Chondrocyte (in vitro differentiated cells): ENCODE results near the gene ELOB. TPM values are rescaled to one million over a fixed set of nuclear protein-coding genes. Genes with fewer than 3 reads are reported as not detected.
"Not testable (repeated sequence)": the region's sequence is repeated elsewhere in the genome, so short reads cannot be mapped to it uniquely, and the experiment has no call there.

Source experiments
- DNase-seq: peaks from one replicate; pipeline ENCODE4 v3.0.0; 2021; ENCODE audit warnings: mixed read lengths, low spot score
- H3K27ac Mint-ChIP-seq: one replicate; pipeline ENCODE4 v1.8.0; 2021; ENCODE audit warnings: mild to moderate bottlenecking, moderate library complexity, mixed read lengths; ENCODE audit not compliant: unreplicated experiment
- H3K27me3 Mint-ChIP-seq: 2 replicates; pipeline ENCODE4 v1.8.0; 2021; ENCODE audit warnings: low read depth, mixed read lengths
- H3K36me3 Mint-ChIP-seq: 2 replicates; pipeline ENCODE4 v1.8.0; 2021; ENCODE audit warnings: low read depth, mixed read lengths
- H3K4me1 Mint-ChIP-seq: 2 replicates; pipeline ENCODE4 v1.8.0; 2021; ENCODE audit warnings: low read depth, mild to moderate bottlenecking, mixed read lengths
- H3K4me3 Mint-ChIP-seq: one replicate; pipeline ENCODE4 v1.8.0; 2021; ENCODE audit warnings: mild to moderate bottlenecking, moderate library complexity, mixed read lengths; ENCODE audit not compliant: unreplicated experiment
- H3K9me3 Mint-ChIP-seq: 2 replicates; pipeline ENCODE4 v1.8.0; 2021; ENCODE audit warnings: low read depth, mixed read lengths
- total RNA-seq: library from RNA; stranded (reverse); gene quantifications from 3 replicates; pipeline ENCODE4 v1.2.1, GENCODE V29; 2021
- TF ChIP-seq, protein P1 (sequence below): fragments of 200-600 bp; sonication (generic); IDR thresholded peaks from 2 replicates; pipeline ENCODE4 v1.5.0; 2021; ENCODE audit warnings: antibody characterized with exemption, mild to moderate bottlenecking, moderate library complexity

The ELOB gene
- total RNA-seq, 1 donor from 2014 or later: 205 TPM

DNA sequence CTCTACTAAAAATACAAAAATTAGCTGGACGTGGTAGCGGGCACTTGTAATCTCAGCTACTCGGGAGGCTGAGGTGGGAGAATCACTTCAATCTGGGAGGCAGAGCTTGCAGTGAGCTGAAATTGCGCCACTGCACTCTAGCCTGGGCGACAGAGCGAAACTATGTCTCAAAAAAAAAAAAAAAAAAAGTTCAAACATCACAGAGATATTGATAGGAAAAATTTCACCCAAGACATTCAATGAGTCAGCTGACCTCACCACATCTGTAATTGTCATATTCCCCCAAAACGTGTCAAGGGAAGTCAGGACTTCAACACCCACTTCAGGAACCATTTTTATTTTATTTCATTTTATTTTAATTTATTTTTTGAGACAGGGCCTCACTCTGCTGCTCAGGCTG, 49.0 kb downstream of the ELOB start:
- Mint-ChIP-seq H3K4me1 (peaks cover 2% of the 10 kb centered on the region), H3K4me3 (no peak overlapping the region), H3K36me3 (no peaks in the 10 kb centered on the region), H3K9me3 (no peaks in the 10 kb centered on the region), H3K27me3 (peaks cover 3% of the 10 kb centered on the region), H3K27ac (no peak overlapping the region)
- no peak for DNase-seq
- TF ChIP-seq, protein P1, sequence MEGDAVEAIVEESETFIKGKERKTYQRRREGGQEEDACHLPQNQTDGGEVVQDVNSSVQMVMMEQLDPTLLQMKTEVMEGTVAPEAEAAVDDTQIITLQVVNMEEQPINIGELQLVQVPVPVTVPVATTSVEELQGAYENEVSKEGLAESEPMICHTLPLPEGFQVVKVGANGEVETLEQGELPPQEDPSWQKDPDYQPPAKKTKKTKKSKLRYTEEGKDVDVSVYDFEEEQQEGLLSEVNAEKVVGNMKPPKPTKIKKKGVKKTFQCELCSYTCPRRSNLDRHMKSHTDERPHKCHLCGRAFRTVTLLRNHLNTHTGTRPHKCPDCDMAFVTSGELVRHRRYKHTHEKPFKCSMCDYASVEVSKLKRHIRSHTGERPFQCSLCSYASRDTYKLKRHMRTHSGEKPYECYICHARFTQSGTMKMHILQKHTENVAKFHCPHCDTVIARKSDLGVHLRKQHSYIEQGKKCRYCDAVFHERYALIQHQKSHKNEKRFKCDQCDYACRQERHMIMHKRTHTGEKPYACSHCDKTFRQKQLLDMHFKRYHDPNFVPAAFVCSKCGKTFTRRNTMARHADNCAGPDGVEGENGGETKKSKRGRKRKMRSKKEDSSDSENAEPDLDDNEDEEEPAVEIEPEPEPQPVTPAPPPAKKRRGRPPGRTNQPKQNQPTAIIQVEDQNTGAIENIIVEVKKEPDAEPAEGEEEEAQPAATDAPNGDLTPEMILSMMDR: no peak

DNA sequence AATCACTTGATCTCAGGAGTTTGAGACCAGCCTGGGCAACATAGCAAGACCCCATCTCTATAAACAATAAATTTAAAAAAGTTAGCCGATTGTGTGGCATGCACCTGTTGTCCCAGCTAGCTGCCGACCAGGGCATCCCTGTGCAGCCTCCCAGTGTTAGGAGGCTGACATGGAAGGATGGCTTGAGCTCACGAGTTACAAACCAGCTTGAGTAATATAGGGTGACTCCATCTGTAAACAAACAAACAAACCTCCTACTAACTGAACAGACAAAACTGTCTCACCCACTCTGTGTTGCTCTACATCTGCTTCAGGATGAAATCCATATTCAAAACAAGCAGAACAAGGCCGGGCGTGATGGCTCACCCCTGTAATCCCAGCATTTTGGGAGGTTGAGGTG, 50.2 kb downstream of the ELOB start:
- H3K4me3 Mint-ChIP-seq: no peak overlapping the region
- no peak overlapping the region for H3K27ac Mint-ChIP-seq
- TF ChIP-seq, protein P1: no peak
- H3K27me3 Mint-ChIP-seq: peaks cover 3% of the 10 kb centered on the region
- no peak for DNase-seq
- H3K36me3 Mint-ChIP-seq: no peaks in the 10 kb centered on the region
- peaks cover 3% of the 10 kb centered on the region for H3K4me1 Mint-ChIP-seq
- no peaks in the 10 kb centered on the region for H3K9me3 Mint-ChIP-seq

DNA sequence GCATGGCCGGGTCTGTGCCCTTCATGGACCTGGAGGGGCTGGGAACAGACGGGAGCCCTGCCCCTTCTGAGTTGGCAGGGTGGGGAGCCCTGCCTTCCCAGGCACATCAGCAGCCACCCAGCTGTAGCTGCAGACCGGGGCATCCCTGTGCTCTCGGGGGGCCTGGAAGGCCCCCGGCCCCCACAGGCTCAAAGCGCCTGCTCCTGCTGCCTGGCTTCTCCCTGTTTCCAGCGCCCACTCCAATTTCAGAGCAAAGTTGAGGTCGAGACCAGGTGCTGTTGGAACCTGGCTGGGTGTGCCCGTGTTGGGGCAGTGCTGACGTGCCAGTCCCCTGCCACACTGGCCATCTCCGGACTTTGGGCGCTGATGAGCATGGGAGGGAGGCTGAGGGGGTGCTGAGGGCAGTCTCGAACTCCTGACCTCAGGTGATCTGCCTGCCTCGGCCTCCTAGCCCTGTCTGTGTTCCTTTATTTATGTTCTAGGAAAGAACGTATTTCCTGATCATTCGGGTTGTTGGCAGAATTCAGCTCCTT, 52.2 kb downstream of the ELOB start:
- TF ChIP-seq, protein P1: no peak
- no peaks in the 10 kb centered on the region for H3K9me3 Mint-ChIP-seq
- no peak overlapping the region for H3K4me3 Mint-ChIP-seq
- no peak overlapping the region for H3K27ac Mint-ChIP-seq
- H3K27me3 Mint-ChIP-seq: peaks cover 3% of the 10 kb centered on the region
- H3K4me1 Mint-ChIP-seq: peaks cover 3% of the 10 kb centered on the region
- DNase-seq: no peak
- no peaks in the 10 kb centered on the region for H3K36me3 Mint-ChIP-seq

DNA sequence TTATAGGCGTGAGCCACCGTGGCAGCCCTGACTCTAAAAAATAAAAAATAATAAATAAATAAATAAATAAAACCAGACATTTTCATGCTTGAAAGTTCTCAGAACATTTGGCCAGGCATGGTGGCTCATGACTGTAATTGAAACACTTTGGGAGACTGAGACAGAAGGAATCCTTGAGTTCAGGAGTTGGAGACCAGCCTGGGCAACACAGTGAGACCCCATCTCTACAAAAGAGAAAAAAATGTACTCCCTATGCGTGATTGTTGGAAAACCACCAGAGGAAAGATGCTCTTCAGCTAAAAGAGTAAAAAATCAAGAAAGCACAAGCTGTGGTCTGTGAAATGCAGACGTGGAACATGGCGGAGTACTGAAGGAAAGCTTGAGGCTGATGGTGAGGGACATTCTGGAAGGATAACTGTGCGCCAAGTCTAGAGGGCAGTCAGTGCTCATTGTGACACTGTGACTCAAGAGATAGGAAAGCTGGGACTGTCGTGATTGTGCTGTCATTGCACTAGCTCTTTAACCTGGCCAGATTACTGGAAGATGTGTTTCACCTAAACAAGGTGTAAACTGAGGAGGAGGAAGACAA, 52.9 kb downstream of the ELOB start:
- peaks cover 3% of the 10 kb centered on the region for H3K27me3 Mint-ChIP-seq

DNA sequence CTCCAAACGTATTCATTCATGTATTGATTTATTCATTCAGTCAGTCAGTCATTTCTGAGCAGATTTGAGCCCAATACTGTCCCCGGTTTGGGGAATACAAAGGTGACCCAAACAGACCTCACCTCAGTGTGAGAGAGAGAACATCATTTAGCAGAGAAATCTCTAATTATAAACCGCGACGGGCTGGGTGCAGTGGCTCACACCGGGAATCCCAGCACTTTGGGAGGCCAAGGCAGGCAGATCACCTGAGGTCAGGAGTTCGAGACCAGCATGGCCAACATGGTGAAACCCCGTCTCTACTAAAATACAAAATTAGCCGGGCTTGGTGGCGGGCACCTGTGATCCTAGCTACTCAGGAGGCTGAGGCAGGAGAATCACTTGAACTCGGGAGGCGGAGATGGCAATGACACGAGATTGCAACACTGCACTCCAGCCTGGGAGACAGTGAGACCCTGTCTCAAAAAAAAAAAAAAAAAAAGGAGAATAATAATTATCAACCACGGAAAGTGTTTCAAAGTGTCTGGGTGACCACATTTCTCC, 55.4 kb downstream of the ELOB start:
- H3K9me3 Mint-ChIP-seq, H3K27me3 Mint-ChIP-seq, DNase-seq, H3K27ac Mint-ChIP-seq, H3K4me1 Mint-ChIP-seq, H3K36me3 Mint-ChIP-seq: not testable (repeated sequence)
- H3K4me3 Mint-ChIP-seq: peak overlapping the region; percentile 57

More for the DNA sequence above, 52.9 kb downstream of the ELOB start:
- H3K9me3 Mint-ChIP-seq: no peaks in the 10 kb centered on the region
- TF ChIP-seq, protein P1: no peak
- peaks cover 3% of the 10 kb centered on the region for H3K4me1 Mint-ChIP-seq
- DNase-seq: no peak
- no peaks in the 10 kb centered on the region for H3K36me3 Mint-ChIP-seq
- no peak overlapping the region for H3K4me3 Mint-ChIP-seq
- H3K27ac Mint-ChIP-seq: no peak overlapping the region

Other genes with a start within 250 kb of the ELOB start
- gene CEMP1, start 245.9 kb downstream of the ELOB start, total RNA-seq: not detected in 3 replicates
- 39.2 to 40.6 TPM (median 39.6 TPM) in 3 replicates for gene PDPK1, start 239.3 kb downstream of the ELOB start, total RNA-seq
- gene KCTD5, start 94.8 kb downstream of the ELOB start, total RNA-seq: 27.3 to 29.7 TPM (median 27.4 TPM) in 3 replicates
- gene PRSS27, start 57.1 kb downstream of the ELOB start, total RNA-seq: 2.8 to 4.3 TPM (median 3.1 TPM) in 3 replicates
- 363 to 615 TPM (median 378 TPM) in 3 replicates for gene SRRM2, start 24.6 kb downstream of the ELOB start, total RNA-seq
- not detected in 3 replicates for gene PRSS33, start 10.3 kb upstream of the ELOB start, total RNA-seq
- gene PRSS41, start 21.2 kb upstream of the ELOB start, total RNA-seq: not detected in 3 replicates
- gene PRSS21, start 40.0 kb upstream of the ELOB start, total RNA-seq: not detected in 3 replicates
- gene ZG16B, start 53.0 kb upstream of the ELOB start, total RNA-seq: 2.1 to 2.6 TPM in 2 of 3 replicates, not detected in the other
- gene PRSS22, start 80.9 kb upstream of the ELOB start, total RNA-seq: not detected in 3 replicates
- gene FLYWCH2, start 105.9 kb upstream of the ELOB start, total RNA-seq: 33.4 to 43.1 TPM (median 34.7 TPM) in 3 replicates
- 36.1 to 47.1 TPM (median 38.6 TPM) in 3 replicates for gene FLYWCH1, start 134.7 kb upstream of the ELOB start, total RNA-seq
- gene KREMEN2, start 187.0 kb upstream of the ELOB start, total RNA-seq: not detected in 3 replicates
- 8.2 to 15.9 TPM (median 9.5 TPM) in 3 replicates for gene PAQR4, start 192.1 kb upstream of the ELOB start, total RNA-seq
- gene PKMYT1, start 203.2 kb upstream of the ELOB start, total RNA-seq: 6.2 to 23.2 TPM (median 7.2 TPM) in 3 replicates
- gene CLDN9, start 235.6 kb upstream of the ELOB start, total RNA-seq: not detected in 3 replicates
- gene CLDN6, start 240.9 kb upstream of the ELOB start, total RNA-seq: 0.27 to 0.69 TPM in 2 of 3 replicates, not detected in the other
- 156 to 177 TPM (median 165 TPM) in 3 replicates for gene TNFRSF12A, start 243.1 kb upstream of the ELOB start, total RNA-seq
- 74.0 to 101 TPM (median 79.3 TPM) in 3 replicates for gene HCFC1R1, start 246.7 kb upstream of the ELOB start, total RNA-seq
- 27.4 to 33.4 TPM (median 28.8 TPM) in 3 replicates for gene THOC6, start 246.8 kb upstream of the ELOB start, total RNA-seq